Activated CD8-positive, alpha-beta T cell treated with anti-CD3 and anti-CD28 coated beads for 36 hours (primary cell): ENCODE measurements around the gene CNKSR3. TPM values are rescaled to one million over a fixed set of nuclear protein-coding genes. Genes with fewer than 3 reads are reported as not detected.

Experiments
- ATAC-seq: fragments of 200-7000 bp; cut with Tn5 transposase; one replicate; pipeline ENCODE4 v1.10.0; 2021; ENCODE audit warnings: mild to moderate bottlenecking, moderate library complexity
- CTCF ChIA-PET: fragments of 350-600 bp; sonication (Branson Sonifier 250); formaldehyde crosslinking; loops from one replicate; lab custom pipeline; 2021; ENCODE audit warnings: antibody characterized with exemption; lab: Charles Lee
- POLR2A ChIA-PET: fragments of 350-600 bp; sonication (Branson Sonifier 250); formaldehyde crosslinking; loops from one replicate; lab custom pipeline; 2021; ENCODE audit warnings: antibody characterized with exemption; lab: Charles Lee
- DNase-seq: peaks from one replicate; pipeline ENCODE4 v3.0.0-alpha.2; 2020
- H3K27ac Mint-ChIP-seq: one replicate; pipeline ENCODE4 v1.8.0; 2021; ENCODE audit warnings: mild to moderate bottlenecking, mixed read lengths
- H3K27me3 Mint-ChIP-seq: one replicate; pipeline ENCODE4 v1.8.0; 2021; ENCODE audit warnings: mixed read lengths
- H3K36me3 Mint-ChIP-seq: one replicate; pipeline ENCODE4 v1.8.0; 2021; ENCODE audit warnings: low read depth, mixed read lengths
- H3K4me1 Mint-ChIP-seq: one replicate; pipeline ENCODE4 v1.8.0; 2021; ENCODE audit warnings: low read depth, mixed read lengths
- H3K4me3 Mint-ChIP-seq: one replicate; pipeline ENCODE4 v1.8.0; 2021; ENCODE audit warnings: mild to moderate bottlenecking, moderate library complexity, mixed read lengths
- H3K9me3 Mint-ChIP-seq: one replicate; pipeline ENCODE4 v1.8.0; 2021; ENCODE audit warnings: mixed read lengths
- CTCF ChIP-seq: fragments of 200-600 bp; IDR thresholded peaks from one replicate; pipeline ENCODE4 v1.8.0; 2022; ENCODE audit warnings: antibody characterized with exemption, mild to moderate bottlenecking
- intact Hi-C: fragments of 100-400 bp; cut with micrococcal nuclease; formaldehyde crosslinking; loops from one replicate; pipeline ENCODE4 v1.10.0; 2022
- total RNA-seq, 2 experiments: library from RNA; stranded (reverse); gene quantifications; one replicate each; pipeline ENCODE4 v1.2.3, GENCODE V29; 2021

The CNKSR3 gene
- total RNA-seq, 2 experiments from 2014 or later: 0.34 to 0.45 TPM

GRCh38 chr6:154434662-154435061 lies 75.8 kb downstream of the CNKSR3 start:
- peaks cover 1% of the 10 kb centered on the region for H3K27me3 Mint-ChIP-seq
- intact Hi-C loops: no loop called here
- ATAC-seq: no peak
- POLR2A ChIA-PET: no interaction called here
- peaks cover 3% of the 10 kb centered on the region for H3K9me3 Mint-ChIP-seq
- H3K4me3 Mint-ChIP-seq: no peak overlapping the region
- H3K4me1 Mint-ChIP-seq: no peaks in the 10 kb centered on the region
- H3K27ac Mint-ChIP-seq: no peak overlapping the region
- no peak for DNase-seq
- no peaks in the 10 kb centered on the region for H3K36me3 Mint-ChIP-seq
- TF ChIP-seq CTCF: no peak
- CTCF ChIA-PET: no interaction called here

DNA sequence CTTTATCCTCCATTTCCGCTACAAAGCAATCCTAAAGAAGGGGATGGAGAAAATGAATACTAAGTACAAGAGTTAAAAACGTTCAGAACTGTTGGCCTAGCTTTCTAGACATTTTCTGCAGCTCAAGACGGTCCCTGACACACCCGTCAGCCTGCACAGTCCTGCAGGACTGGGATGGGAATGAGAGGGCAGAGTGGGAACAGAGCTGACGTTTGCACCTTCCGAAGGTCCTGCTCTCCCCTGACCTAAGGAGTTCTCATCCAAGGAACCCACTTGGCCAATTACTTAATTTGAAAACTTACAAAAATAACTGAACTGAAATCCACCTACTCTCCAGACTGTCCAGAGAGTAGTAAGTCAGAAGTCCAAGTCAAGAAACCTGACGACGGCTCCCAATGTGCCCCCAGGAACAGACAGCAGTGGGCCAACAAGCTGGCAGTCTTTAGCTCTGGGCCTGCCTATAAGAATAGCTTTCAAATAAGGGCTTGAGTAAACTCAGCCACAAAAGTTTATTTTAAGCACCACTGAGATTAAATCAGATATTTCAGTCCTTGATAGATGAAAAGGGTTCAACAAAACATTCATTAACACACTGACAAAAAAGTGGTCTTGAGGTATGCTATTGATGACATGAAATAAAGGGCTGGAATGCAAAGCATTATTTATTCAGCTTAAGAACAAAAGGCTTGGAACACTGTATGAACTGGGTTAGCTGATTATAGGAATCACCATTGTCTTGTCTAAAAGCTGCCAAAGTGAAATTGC lies 76.8 kb downstream of the CNKSR3 start:
- ChIA-PET CTCF (no interaction called here), POLR2A (no interaction called here)
- TF ChIP-seq CTCF: no peak
- H3K4me1 Mint-ChIP-seq: no peaks in the 10 kb centered on the region
- intact Hi-C loops: no loop called here
- DNase-seq (no peak), ATAC-seq (no peak)
- H3K9me3 Mint-ChIP-seq: peaks cover 3% of the 10 kb centered on the region
- no peak overlapping the region for H3K4me3 Mint-ChIP-seq
- no peaks in the 10 kb centered on the region for H3K27me3 Mint-ChIP-seq
- H3K27ac Mint-ChIP-seq: no peak overlapping the region
- no peaks in the 10 kb centered on the region for H3K36me3 Mint-ChIP-seq

DNA sequence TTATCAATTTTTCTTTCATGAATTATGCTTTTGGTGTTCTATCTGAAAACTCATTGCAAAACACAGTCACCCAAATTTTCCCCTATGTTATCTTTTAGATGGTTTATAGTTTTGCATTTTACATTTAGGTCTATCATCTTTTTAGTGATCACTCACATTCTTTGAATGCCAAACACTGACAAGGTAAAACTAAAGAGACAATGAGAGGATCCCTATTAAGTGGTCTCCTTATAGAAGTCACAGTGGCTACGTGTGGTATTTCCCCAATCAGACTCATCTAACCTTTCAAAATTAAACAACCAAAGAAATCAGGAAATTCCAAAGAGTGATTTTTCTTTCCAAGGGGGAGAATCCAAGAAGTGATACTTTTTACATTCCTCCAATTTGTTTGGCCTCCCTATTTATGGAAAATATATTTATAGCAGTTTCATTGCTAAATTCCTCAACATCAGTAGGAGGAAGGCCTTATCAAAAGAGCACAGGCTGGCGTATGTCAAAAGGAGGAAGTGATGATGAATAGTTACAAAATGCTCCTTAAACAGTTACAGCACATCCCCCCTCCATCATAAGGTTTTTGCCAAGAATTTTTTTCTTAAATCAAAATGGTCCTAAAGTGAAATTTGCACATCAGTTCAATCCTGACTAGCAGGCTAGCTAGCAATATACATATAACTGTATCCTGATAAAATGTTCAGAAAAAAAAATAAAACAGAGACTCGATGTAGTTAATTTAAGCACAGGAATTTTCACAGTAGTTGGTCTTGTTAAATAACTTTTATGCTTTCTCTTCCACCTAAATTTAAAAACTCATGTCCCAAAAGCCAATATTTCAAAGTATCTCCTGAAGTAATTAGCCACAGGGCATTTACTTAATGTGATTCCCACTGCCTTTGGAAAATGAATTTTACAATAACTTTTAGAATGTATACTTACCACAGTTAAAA lies 77.7 kb downstream of the CNKSR3 start:
- no peak for DNase-seq
- Mint-ChIP-seq H3K27me3 (no peaks in the 10 kb centered on the region), H3K36me3 (no peaks in the 10 kb centered on the region), H3K4me3 (no peak overlapping the region), H3K9me3 (peaks cover 3% of the 10 kb centered on the region), H3K27ac (no peak overlapping the region), H3K4me1 (no peaks in the 10 kb centered on the region)
- intact Hi-C loops: no loop called here
- TF ChIP-seq CTCF: no peak
- ATAC-seq: no peak
- ChIA-PET POLR2A (no interaction called here), CTCF (no interaction called here)

- Mint-ChIP-seq H3K4me3 (no peak overlapping the region), H3K27ac (no peak overlapping the region), H3K4me1 (no peaks in the 10 kb centered on the region), H3K36me3 (no peaks in the 10 kb centered on the region), H3K27me3 (no peaks in the 10 kb centered on the region), H3K9me3 (peaks cover 3% of the 10 kb centered on the region)
- POLR2A ChIA-PET: interaction anchor here (0.7 kb wide), 1 partner anchor 17 kb away, joined by 3 read pairs; no protein-coding TSS in a partner anchor
- no peak for ATAC-seq
- CTCF ChIA-PET: no interaction called here
- DNase-seq: no peak
- no peak for TF ChIP-seq CTCF
- intact Hi-C loops: no loop called here
Observed at GRCh38 chr6:154430481-154430919, 80.0 kb downstream of the CNKSR3 start.
